Measurements from ENCODE around the gene QRICH1.

DNA sequence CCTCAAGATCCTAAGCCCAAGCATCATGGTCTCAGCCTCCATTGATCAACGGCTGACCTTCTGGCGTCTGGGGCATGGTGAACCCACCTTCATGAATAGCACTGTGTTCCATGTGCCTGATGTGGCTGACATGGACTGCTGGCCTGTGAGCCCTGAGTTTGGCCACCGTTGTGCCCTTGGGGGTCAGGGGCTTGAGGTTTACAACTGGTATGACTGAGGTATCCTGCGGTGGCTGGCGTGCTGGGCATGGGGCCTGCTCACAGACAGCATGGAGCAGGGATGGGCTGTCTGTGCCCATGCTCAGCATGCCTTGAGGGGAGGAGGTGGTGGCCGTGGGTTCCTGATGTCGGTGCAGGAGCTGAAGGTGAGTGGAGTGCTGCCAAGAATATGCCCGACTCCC is 78.8 kb downstream of the QRICH1 start:
- TF ChIP-seq, protein P1, sequence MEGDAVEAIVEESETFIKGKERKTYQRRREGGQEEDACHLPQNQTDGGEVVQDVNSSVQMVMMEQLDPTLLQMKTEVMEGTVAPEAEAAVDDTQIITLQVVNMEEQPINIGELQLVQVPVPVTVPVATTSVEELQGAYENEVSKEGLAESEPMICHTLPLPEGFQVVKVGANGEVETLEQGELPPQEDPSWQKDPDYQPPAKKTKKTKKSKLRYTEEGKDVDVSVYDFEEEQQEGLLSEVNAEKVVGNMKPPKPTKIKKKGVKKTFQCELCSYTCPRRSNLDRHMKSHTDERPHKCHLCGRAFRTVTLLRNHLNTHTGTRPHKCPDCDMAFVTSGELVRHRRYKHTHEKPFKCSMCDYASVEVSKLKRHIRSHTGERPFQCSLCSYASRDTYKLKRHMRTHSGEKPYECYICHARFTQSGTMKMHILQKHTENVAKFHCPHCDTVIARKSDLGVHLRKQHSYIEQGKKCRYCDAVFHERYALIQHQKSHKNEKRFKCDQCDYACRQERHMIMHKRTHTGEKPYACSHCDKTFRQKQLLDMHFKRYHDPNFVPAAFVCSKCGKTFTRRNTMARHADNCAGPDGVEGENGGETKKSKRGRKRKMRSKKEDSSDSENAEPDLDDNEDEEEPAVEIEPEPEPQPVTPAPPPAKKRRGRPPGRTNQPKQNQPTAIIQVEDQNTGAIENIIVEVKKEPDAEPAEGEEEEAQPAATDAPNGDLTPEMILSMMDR (conservative IDR thresholded peaks at IDR 0.05 in 1 of 2, IDR thresholded peaks at IDR 0.05 in 1 of 2; ENCODE audit: low read depth in 1 of 2, low read length in 2 of 2), result no peak
- no peak for TF ChIP-seq EZH2 (IDR thresholded peaks at IDR 0.05; ENCODE audit: low read length, missing control alignments)
